COLO668 (cell line): ENCODE data around the gene C12orf76.
"Not testable (repeated sequence)": the region's sequence is repeated elsewhere in the genome, so short reads cannot be mapped to it uniquely, and the experiment has no call there.

ENCODE experiments used
- DNase-seq: peaks from one replicate; lab custom pipeline; 2025; ENCODE audit not compliant: unreplicated experiment; lab: John Stamatoyannopoulos, UW

Gene C12orf76

DNA sequence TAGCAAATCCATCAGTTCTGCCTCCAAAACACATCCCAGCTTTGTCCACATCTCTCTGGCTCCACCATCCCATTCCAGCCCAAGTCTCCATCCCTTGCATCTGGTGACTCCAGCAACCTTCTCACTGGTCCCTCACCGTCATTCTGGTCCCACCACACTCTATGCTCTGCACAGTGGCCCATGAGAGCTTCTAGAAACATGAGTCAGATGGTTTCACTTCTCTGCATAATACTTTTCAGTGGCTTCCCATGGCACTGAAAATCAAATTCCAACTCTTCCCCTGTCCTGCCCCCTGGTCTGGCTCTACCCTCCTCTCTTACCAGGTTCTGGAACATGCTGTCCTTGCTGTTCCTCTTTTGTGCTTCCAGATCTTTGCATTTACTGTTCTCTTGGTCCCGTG is 17.2 kb upstream of the C12orf76 start:
- no peak for DNase-seq

DNA sequence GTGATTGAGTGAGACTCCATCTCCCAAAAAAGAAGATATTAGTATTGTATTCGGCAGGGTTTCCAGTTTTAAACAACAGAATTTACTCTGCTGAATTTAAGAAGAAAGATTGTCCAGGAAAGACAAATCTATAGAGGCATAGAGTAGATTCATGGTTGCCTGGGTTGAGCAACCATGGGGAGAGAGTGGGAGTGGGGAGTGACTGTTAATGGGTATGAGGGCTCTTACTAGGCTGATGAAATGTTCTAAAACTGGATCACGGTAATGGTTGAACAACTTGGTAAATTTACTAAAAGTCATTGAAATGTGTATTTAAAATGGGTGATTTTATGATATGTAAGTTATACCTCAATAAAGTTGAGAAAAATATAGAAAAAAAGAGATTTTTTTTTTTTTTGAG is 13.9 kb upstream of the C12orf76 start:
- no peak for DNase-seq

DNA sequence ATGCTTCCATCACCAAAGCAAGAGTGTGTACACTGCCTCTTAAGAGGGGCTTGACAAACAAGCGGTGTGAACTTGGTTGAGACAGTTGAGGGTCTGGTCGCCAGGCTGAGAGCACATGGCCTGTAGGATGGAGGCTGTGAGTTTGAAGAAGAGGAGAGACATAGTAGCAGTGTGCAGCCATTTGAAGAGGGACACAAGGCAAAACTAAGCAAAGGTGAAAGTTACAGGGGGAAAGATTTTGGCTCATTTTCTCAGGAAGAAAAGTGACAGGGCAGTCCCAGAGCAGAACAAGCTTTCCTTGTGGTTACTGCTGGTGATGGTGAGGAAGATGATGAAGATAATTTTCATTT is 11.3 kb upstream of the C12orf76 start:
- DNase-seq: no peak

DNA sequence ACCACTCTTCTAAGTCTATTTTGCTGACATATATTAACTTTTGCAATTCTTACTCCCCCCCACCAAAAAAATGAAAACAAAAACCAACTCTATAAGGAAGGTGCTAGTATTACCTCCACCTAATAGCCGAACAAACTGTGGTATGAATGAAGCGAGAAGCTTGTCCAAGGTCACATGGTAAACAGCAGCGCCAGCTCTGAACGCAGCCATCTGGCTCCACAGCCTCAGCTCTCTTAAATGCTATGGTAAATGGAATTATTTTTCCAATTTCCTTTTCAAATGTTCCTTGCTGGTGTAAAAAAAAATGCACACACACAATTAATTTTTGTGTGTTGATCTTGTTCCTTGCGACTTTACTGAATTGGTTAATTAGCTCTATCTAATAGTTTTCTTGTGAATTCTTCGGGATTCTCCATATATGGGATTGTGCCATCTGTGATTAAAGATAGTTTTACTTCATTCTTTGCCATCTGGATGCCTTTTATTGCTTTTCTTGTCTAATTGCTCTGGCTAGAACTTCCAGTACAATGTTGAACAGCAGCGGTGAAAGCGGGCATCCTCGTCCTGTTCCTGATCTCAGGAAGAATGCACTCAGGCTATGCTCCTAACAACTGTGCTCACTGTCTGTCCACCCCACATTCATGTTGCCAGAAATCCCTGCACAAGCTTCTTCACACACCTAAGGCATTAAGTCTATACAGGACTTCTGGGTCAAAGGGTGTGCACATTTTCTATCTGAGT is 10.7 kb upstream of the C12orf76 start:
- no peak for DNase-seq

DNA sequence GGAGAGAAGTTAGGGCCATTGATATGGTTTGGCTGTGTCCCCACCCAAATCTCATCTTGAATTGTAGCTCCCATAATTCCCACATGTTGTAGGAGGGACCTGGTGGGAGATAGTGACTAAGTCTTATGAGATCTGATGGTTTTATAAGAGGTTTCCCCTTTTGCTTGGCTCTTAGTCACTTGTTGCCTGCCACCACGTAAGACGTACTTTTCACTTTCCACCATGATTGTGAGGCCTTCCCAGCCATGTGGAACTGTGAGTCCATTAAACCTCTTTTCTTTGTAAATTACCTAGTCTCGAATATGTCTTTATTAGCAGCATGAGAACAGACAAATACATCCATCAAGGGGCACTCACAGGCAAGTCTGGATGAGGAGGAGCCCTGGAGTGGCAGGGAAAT is 8.3 kb upstream of the C12orf76 start:
- not testable (repeated sequence) for DNase-seq

DNA sequence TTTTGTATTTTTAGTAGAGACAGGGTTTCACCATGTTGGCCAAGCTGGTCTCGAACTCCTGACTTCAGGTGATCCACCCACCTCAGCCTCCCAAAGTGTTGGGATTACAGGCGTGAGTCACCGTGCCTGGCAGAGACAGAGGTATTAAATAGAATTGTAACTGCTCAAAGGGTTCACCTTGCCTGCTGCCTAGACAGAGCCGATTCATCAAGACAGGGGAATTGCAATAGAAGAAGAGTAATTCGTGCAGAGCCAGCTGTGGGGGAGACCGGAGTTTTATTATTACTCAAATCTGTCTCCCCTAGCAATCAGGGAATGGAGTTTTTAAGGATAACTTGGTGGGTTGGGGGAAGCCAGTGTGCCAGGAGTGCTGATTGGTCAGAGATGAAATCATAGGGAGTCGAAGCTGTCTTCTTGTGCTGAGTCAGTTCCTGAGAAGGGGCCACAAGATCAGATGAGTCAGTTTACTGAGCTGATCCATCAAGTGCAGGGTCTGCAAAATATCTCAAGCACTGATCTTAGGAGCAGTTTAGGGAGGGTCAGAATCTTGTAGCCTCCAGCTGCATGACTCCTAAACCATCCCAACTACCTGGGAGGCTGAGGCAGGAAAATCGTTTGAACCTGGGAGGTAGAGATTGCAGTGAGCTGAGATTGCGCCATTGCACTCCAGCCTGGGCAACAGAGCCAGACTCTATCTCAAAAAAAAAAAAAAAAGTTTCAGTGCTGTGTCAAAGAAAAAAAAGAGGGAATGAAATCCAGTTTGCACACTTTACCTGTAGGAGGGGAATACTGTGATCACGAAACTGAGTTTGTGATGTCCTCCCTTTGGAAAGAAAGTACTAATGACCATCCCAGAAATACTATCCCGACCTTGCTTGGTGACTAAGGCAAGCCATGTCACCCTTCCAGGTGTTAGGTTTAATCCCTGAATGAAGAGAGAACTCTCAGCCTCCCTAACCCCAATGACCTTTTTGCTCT is 7.3 kb upstream of the C12orf76 start:
- DNase-seq: not testable (repeated sequence)

DNA sequence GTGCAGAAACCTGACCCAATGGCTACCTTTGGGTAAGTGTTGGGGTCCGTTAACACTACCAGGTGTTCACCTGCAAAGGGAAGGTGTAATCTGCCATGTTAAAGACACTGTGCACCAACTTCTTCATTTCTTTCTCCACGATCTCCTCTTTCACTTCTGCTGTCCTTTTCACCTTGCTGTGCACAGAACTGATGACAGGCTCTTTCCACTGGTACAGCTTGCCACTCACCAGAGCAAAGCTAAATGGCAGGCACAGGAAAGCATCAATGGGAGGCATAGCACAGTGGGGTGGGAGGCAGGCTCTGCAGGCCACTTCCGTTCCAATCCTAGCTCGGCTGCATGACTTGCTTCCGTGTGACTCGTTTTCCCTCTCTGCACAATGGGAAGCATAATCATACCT is 2.6 kb upstream of the C12orf76 start:
- no peak for DNase-seq

DNA sequence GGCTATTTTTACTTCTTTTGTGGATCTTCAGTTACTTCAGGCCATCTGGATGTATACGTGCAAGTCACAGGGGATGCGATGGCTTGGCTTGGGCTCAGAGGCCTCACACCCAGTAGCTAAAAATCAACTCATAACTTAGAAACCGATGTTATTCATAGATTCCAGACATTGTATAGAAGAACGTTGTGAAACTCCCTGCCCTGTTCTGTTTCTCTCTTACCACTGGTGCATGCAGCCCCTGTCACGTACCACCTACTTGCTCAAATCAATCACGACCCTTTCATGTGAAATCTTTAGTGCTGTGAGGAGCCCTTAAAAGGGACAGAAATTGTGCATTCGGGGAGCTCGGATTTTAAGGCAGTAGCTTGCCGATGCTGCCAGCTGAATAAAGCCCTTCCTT is 1.3 kb upstream of the C12orf76 start:
- DNase-seq: not testable (repeated sequence)

DNA sequence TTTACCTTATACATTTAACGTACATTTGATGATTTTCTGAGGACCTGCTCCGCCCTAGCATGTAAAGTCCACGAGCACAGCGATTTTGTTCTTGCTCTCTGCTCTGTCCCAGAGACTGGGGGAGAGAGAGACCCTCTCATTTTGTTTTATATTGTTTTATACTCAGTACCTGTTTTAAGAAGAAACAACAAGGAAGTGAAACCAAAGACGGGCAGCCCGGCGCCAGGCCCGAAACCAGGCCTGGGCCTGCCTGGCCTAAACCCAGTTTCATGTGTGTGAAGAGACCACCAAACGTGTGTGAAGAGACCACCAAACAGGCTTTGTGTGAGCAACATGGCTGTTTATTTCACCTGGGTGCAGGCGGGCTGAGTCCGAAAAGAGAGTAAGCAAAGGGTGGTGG is 712 bp upstream of the C12orf76 start:
- DNase-seq: not testable (repeated sequence)

DNA sequence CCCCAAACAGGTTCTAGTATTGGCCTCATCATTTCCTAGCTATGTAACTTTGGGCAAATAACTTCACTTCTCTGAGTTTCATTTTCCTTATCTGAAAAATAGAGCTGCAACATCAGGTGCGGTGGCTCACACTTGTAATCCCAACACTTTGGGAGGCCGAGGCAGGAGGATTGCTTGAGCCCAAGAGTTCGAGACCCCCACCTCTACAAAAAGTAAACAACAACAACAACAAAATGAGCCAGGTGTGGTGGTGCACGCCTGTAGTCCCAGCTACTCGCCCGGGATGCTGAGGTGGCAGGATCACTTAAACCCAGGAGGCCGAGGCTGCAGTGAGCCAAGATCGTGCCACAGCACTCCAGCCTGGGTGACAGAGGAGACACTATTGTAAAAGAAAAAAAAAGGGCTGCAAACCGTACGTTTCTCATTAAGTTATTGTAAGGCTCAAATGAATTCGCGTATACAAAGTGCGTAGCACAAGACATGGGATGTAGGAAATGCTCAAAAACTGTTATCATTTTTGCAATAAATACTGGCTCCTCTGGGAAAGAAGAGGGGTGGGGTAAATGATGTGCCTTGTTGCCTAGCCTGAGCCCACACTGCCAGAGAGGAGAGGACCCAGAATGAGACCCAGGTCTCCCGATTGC is 903 bp downstream of the C12orf76 start:
- no peak for DNase-seq

DNA sequence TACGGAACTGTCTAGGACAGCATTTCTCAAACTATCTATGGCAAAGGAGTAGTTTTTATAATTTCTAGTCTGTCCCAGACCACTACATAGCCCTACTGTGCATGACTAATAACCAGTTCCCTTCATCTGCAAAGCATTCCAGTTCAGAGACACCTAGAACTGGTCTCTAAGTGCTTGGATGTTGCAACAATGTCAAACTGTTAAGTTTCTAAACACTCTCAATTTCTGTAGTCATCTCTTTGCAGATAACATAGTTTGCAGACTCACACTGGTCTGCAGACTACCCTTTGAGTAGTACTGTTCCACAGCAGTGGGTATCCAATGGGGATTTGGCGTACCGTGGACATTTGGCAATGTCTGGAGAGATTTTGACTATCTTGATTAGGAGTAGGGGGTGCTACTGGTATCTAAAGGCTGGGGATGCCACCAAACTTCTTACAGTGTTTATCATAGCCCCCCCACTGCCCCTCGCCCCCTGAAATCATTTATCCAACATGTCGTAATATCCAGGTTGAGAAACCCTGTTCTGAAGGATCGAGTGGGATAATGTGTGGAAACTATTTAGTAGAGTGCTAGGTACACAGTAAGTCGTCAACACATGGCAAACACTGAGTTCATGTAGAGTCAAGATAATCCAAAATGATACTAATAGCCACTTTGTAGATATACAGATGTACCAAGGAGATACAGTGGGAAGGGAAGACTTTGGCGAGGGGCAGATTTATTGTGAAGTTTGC is 1.7 kb downstream of the C12orf76 start:
- no peak for DNase-seq

DNA sequence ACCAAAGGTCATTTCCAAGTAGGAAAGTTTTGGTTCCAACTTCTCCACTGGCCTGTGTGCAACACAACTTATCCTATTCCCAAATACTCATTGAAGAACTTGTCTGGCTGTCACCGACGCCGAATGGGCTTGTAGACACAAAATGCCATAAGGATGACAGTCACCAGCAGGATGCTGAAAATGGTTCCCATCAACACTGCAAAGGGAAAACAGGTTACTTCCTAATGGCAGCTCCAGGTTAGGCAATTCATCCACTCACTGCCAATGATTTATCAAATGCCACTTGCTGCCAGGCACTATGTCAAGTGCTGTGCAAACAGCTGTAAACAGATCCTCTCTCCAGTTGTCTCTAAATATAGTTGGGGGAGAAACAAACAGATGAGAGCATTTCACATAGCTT is 6.1 kb downstream of the C12orf76 start:
- peak; percentile 71 for DNase-seq

DNA sequence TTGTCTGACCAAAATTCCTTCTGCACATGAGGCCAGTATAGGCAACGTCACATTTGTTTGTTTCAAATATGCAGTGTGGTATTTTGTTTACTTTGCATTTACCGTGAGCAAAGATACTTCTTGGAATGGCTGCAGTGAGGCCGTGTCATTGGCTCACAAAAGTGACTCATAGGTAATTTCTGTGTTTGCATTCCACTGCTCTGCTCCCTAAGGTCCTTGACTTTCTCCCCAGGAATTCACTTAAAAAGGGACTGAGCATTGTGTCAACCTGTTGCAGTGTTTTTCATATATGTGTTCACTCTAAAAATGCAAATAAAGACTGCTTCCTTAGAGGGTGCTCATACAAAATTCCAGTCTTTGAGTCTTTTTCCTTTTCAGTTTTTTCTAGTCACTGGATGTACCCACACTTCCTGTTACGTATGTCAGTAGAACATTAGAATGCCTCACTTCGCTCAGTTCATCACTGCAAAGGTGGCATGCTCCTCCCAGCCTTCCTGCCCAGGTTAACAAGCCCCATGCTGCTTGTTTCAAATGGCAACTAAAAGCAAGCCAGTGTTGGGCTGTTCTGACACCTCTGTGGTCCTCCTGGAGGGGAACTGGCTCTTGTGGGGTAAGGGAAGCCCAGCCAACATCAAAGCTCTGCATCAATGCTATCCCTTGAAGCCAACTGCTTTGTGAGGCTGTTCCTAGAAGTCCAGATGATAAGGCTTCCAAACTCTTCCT is 9.1 kb downstream of the C12orf76 start:
- DNase-seq: peak; percentile 32

DNA sequence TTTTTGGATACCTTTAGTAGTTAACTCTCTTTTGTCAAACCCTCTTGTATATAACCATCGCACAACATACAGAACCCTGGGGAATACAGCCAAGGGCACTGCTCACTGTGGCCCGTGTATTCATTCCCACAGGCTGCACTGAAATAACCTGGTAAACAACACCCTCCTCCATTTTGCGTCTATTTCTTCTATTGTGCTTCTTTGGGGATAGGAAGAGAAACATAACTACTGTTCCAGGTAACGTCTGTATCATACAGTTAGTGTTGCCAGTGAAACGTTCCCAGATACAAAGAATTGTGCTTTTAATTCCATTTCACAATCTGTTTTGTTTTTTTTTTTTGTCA is 9.6 kb downstream of the C12orf76 start:
- DNase-seq: no peak

DNA sequence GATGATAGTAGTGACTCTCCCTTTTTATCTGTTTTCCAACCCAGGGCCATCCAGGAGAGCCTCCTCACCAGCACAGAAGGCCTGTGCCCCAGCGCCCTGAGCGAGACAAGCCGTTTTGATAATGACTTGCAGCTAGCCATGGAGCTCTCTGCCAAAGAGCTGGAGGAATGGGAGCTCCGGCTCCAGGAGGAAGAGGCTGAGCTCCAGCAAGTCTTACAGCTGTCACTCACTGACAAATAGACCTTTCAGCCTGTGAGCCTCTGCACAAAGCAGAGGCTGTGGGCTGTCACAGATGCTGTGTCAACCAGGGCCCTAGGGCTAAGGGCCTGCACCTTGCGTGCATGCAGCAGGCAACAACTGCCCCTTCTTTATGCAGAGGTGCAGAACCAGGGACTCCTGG is 11.0 kb downstream of the C12orf76 start:
- no peak for DNase-seq

DNA sequence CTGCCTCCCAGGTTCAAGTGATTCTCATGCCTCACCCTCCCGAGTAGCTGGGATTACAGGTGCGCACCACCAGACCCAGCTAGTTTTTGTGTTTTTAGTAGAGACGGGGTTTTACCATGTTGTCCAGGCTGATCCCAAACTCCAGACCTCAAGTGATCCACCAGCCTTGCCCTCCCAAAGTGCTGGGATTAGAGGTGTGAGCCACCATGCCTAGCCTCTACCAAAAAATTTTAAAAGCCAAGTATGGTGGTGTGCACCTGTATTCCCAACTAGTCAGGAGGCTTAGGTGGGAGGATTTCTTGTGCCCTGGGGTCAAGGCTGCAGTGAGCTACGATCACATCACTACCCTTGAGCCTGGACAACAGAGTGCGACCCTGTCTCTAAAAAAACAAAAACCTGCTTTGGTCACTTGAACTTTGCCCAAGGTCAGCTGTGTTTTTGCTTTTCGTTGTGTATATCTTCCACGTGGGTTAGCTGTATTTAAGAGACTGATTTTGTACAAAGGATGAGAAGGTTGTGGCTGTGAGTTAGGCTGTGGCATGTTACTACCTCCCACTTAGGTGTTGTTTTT is 12.7 kb downstream of the C12orf76 start:
- no peak for DNase-seq

DNA sequence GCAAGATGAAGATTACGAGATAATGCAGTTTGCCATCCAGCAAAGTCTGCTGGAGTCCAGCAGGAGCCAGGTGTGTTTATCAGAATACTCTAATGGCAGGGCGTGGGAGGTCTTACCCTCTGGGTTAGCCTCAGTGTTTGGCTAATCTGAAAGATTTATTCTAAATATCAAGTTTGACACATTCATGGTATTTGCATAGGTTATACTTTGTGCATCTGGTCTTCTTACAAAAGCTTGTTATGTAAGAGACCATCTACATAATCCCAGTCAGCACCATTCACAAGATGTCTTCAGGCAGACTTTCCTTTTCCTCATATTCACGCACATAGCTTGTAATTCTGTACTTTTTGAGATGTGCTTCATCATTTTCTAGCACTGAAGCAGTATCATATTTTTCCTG is 14.4 kb downstream of the C12orf76 start:
- DNase-seq: no peak

DNA sequence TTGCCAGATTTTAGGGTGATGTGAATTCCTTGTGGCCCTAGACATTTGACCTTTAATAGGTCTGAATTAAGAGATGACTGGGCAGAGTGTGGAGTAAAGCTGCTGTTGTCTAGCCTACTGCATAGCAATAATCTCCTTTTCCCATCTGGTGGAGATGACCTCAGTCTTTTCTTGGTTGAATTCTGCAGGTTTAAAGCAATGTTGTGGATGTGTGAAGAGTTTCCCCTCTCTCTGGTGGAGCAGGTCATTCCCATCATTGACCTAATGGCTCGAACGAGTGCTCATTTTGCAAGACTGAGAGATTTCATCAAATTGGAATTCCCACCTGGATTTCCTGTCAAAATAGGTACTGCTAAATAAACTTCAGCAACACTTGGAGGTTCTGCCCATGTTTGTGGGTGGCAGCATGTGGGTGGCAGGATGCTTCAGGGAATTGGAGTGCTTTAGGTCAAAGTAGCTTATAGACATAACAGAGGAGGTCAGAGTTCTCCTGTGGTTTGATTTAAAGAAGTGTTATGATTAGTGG is 19.0 kb downstream of the C12orf76 start:
- DNase-seq: no peak

DNA sequence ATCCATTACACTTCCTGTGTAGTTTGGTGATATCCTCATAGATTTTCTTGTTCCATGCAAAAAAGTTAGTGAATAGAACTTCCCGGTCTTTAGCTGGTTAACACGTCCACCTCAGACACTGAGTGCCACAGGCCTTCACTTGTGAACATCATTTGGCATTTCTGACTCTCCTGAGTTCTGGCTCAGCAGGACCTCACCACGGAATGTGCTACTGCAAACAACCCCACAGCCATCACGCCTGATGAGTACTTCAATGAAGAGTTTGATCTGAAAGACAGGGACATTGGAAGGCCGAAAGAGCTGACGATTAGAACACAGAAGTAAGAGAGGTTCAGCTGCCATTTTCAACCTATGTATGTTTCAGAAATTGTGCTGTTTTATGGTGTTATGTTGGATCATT is 20.0 kb downstream of the C12orf76 start:
- DNase-seq: no peak

DNA sequence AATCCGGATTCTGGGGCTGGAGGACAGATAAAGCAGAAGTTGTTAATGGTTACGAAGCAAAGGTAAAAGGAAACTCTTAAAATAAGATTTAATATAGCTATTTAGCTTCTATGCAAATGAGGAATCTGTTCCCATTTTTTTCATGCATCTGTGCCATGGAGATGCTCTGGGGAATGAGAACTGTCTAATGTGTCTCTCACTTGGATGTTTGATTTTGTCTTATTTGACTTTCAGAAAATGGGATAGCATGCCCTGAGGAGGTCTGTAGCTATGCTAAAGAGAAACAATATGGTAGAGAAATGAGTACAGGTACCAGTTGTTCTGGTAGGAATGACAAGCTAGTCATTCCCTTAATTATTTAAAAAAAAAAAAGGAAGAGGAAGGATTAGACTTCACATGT is 24.3 kb downstream of the C12orf76 start:
- no peak for DNase-seq
